Smooth muscle cell of the brain vasculature (primary cell): ENCODE measurements around the gene RASSF5.

Experiments used
- DNase-seq: peaks from one replicate; pipeline ENCODE4 v3.0.0-alpha.2; 2012; ENCODE audit warnings: low read depth, low spot score

RASSF5 gene

GRCh38 chr1:206634365-206635079 is 127.2 kb downstream of the RASSF5 start:
- DNase-seq: peak; percentile 87

- DNase-seq: peak; percentile 51
Measured at GRCh38 chr1:206635080-206635977, 128.0 kb downstream of the RASSF5 start, which contains the start of gene DYRK3. Gene DYRK3, plus strand, starts transcription at chr1:206635536. Its CDS starts 168 bp downstream, at chr1:206635704.

GRCh38 chr1:206635978-206636345 is 128.6 kb downstream of the RASSF5 start:
- DNase-seq: no peak

GRCh38 chr1:206636671-206637070 is 129.3 kb downstream of the RASSF5 start:
- no peak for DNase-seq

DNA sequence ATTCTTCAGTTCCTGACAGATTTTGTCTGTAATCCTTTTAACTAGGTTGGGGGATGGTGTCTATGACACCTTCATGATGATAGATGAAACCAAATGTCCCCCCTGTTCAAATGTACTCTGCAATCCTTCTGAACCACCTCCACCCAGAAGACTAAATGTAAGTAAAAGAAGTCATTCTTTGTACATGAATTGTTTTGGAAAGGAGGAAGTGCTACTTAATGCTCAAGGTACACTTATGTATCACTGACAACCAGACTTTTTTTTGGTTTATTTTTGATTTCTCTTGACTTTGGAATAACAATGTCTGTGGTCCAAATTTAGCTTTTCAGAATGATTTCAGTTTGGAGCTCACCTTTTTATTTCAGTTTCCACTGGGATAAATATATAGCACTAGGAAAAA is 130.3 kb downstream of the RASSF5 start:
- no peak for DNase-seq
